ENCODE data around the gene TAS1R3.

The TAS1R3 gene

GRCh38 chr1:1371364-1371745 is 40.3 kb downstream of the TAS1R3 start:
- Histone ChIP-seq H3K4me1 (ENCODE audit: control insufficient read depth, insufficient read depth, low read depth, low read length) (peaks cover 34% of the 10 kb centered on the region), H3K4ac (ENCODE audit: low read depth in 1 of 2, low read length in 2 of 2) (no peak overlapping the region), H3K27me3 (ENCODE audit: control insufficient read depth in 1 of 2, insufficient read depth in 1 of 2, low read length in 2 of 2) (no peaks in the 10 kb centered on the region), H4K91ac (ENCODE audit: low read length) (peak overlapping the region; percentile 43), H3K27ac (ENCODE audit: low read length, poor library complexity, severe bottlenecking) (peak overlapping the region; percentile 27), H2AK5ac (ENCODE audit: low read length, severe bottlenecking) (peak overlapping the region; percentile 30), H3K18ac (ENCODE audit: low read depth in 1 of 2, low read length in 2 of 2) (no peak overlapping the region), H3K9me3 (ENCODE audit: control insufficient read depth, low read length) (no peaks in the 10 kb centered on the region), H2BK120ac (ENCODE audit: low read depth, low read length) (no peak overlapping the region), H3K14ac (ENCODE audit: low read length in 2 of 2) (no peak overlapping the region), H2BK15ac (ENCODE audit: low read depth, poor library complexity, severe bottlenecking) (peak overlapping the region; percentile 26), H3K23ac (ENCODE audit: low read length in 2 of 2) (no peak overlapping the region), H2AFZ (ENCODE audit: low read depth, low read length) (no peak overlapping the region), H3K36me3 (ENCODE audit: control insufficient read depth in 1 of 2, insufficient read depth in 2 of 2, low read depth in 1 of 2, low read length in 2 of 2) (peaks cover 11 to 38% of the 10 kb centered on the region in 2 experiments), H3K9ac (ENCODE audit: low read length) (peak overlapping the region; percentile 37), H3K4me3 (ENCODE audit: insufficient read depth in 1 of 2, low read depth in 1 of 2, low read length in 2 of 2) (peak overlapping the region in 1 of 2 experiments; percentile 42), H3K4me2 (ENCODE audit: low read length, poor library complexity, severe bottlenecking) (no peak overlapping the region), H2BK12ac (ENCODE audit: low read length in 2 of 2) (no peak overlapping the region), H3K79me1 (replicated peaks; ENCODE audit: low read length, poor library complexity, severe bottlenecking) (peaks cover 16% of the 10 kb centered on the region), H4K8ac (ENCODE audit: low read length) (no peak overlapping the region), H2BK5ac (ENCODE audit: low read depth, low read length, poor library complexity, severe bottlenecking) (no peak overlapping the region)
- WGBS = 93% methylated on average over 12 of the region's 12 CpGs
- no peak for DNase-seq

- Histone ChIP-seq H2BK15ac (ENCODE audit: low read depth, poor library complexity, severe bottlenecking) (peak overlapping the region; percentile 26), H2BK120ac (ENCODE audit: low read depth, low read length) (no peak overlapping the region), H3K27ac (ENCODE audit: low read length, poor library complexity, severe bottlenecking) (peak overlapping the region; percentile 27), H3K36me3 (ENCODE audit: control insufficient read depth in 1 of 2, insufficient read depth in 2 of 2, low read depth in 1 of 2, low read length in 2 of 2) (peaks cover 11 to 40% of the 10 kb centered on the region in 2 experiments), H2AK5ac (ENCODE audit: low read length, severe bottlenecking) (peak overlapping the region; percentile 33), H3K9me3 (ENCODE audit: control insufficient read depth, low read length) (no peaks in the 10 kb centered on the region), H3K4me1 (ENCODE audit: control insufficient read depth, insufficient read depth, low read depth, low read length) (peaks cover 35% of the 10 kb centered on the region), H4K8ac (ENCODE audit: low read length) (peak overlapping the region; percentile 56), H3K4ac (ENCODE audit: low read depth in 1 of 2, low read length in 2 of 2) (peak overlapping the region in 1 of 2 experiments; percentile 25), H3K4me3 (ENCODE audit: insufficient read depth in 1 of 2, low read depth in 1 of 2, low read length in 2 of 2) (peak overlapping the region in 1 of 2 experiments; percentile 42), H2BK5ac (ENCODE audit: low read depth, low read length, poor library complexity, severe bottlenecking) (no peak overlapping the region), H3K79me1 (replicated peaks; ENCODE audit: low read length, poor library complexity, severe bottlenecking) (peaks cover 16% of the 10 kb centered on the region), H2BK12ac (ENCODE audit: low read length in 2 of 2) (no peak overlapping the region), H3K14ac (ENCODE audit: low read length in 2 of 2) (no peak overlapping the region), H3K27me3 (ENCODE audit: control insufficient read depth in 1 of 2, insufficient read depth in 1 of 2, low read length in 2 of 2) (no peaks in the 10 kb centered on the region), H4K91ac (ENCODE audit: low read length) (peak overlapping the region; percentile 43), H3K9ac (ENCODE audit: low read length) (peak overlapping the region; percentile 55), H2AFZ (ENCODE audit: low read depth, low read length) (no peak overlapping the region), H3K4me2 (ENCODE audit: low read length, poor library complexity, severe bottlenecking) (peak overlapping the region; percentile 45), H3K18ac (ENCODE audit: low read depth in 1 of 2, low read length in 2 of 2) (no peak overlapping the region), H3K23ac (ENCODE audit: low read length in 2 of 2) (no peak overlapping the region)
- 54% methylated on average over 25 of the region's 26 CpGs for WGBS
- DNase-seq = peak; percentile 68
Measured at GRCh38 chr1:1371746-1372711, 40.9 kb downstream of the TAS1R3 start.

- 97% methylated on average over 25 of the region's 26 CpGs for WGBS
- H3K9ac ChIP-seq (ENCODE audit: low read length) = peak overlapping the region; percentile 94
- no peak overlapping the region for H3K23ac ChIP-seq (ENCODE audit: low read length in 2 of 2)
- peak overlapping the region; percentile 9 for H3K4me2 ChIP-seq (ENCODE audit: low read length, poor library complexity, severe bottlenecking)
- H4K8ac ChIP-seq (ENCODE audit: low read length) = no peak overlapping the region
- H3K27me3 ChIP-seq (ENCODE audit: control insufficient read depth in 1 of 2, insufficient read depth in 1 of 2, low read length in 2 of 2) = no peaks in the 10 kb centered on the region
- H3K79me1 ChIP-seq (replicated peaks; ENCODE audit: low read length, poor library complexity, severe bottlenecking) = peaks cover 18% of the 10 kb centered on the region
- H3K18ac ChIP-seq (ENCODE audit: low read depth in 1 of 2, low read length in 2 of 2) = no peak overlapping the region
- H3K9me3 ChIP-seq (ENCODE audit: control insufficient read depth, low read length) = no peaks in the 10 kb centered on the region
- H3K4me3 ChIP-seq (ENCODE audit: insufficient read depth in 1 of 2, low read depth in 1 of 2, low read length in 2 of 2) = peak overlapping the region in 1 of 2 experiments; percentile 93
- H2BK12ac ChIP-seq (ENCODE audit: low read length in 2 of 2) = no peak overlapping the region
- H3K4me1 ChIP-seq (ENCODE audit: control insufficient read depth, insufficient read depth, low read depth, low read length) = peaks cover 35% of the 10 kb centered on the region
- no peak overlapping the region for H2BK5ac ChIP-seq (ENCODE audit: low read depth, low read length, poor library complexity, severe bottlenecking)
- H3K27ac ChIP-seq (ENCODE audit: low read length, poor library complexity, severe bottlenecking) = no peak overlapping the region
- no peak for DNase-seq
- H3K14ac ChIP-seq (ENCODE audit: low read length in 2 of 2) = no peak overlapping the region
- H3K4ac ChIP-seq (ENCODE audit: low read depth in 1 of 2, low read length in 2 of 2) = no peak overlapping the region
- H2BK120ac ChIP-seq (ENCODE audit: low read depth, low read length) = no peak overlapping the region
- H3K36me3 ChIP-seq (ENCODE audit: control insufficient read depth in 1 of 2, insufficient read depth in 2 of 2, low read depth in 1 of 2, low read length in 2 of 2) = peaks cover 11 to 44% of the 10 kb centered on the region in 2 experiments
- no peak overlapping the region for H4K91ac ChIP-seq (ENCODE audit: low read length)
- H2AFZ ChIP-seq (ENCODE audit: low read depth, low read length) = no peak overlapping the region
- H2BK15ac ChIP-seq (ENCODE audit: low read depth, poor library complexity, severe bottlenecking) = no peak overlapping the region
- no peak overlapping the region for H2AK5ac ChIP-seq (ENCODE audit: low read length, severe bottlenecking)
Measured at GRCh38 chr1:1373051-1373814, 42.2 kb downstream of the TAS1R3 start.

Data from mesenchymal stem cell (in vitro differentiated cells and primary cell).